HL-60 (cell line): ENCODE data around the gene CDR2L.

Experiments
- CTCF ChIP-seq: IDR thresholded peaks from one replicate; pipeline ENCODE4 v1.5.1; 2011; ENCODE audit warnings: low read length, control low read depth, inconsistent platforms; ENCODE audit not compliant: insufficient read depth
- GABPA ChIP-seq: IDR thresholded peaks from 2 replicates; pipeline ENCODE4 v1.6.1; 2012; ENCODE audit warnings: low read depth
- POLR2AphosphoS5 ChIP-seq: IDR thresholded peaks from 2 replicates; pipeline ENCODE4 v1.6.1; 2012; ENCODE audit warnings: low read depth
- TF ChIP-seq, protein P1 (sequence below): IDR thresholded peaks from 2 replicates; pipeline ENCODE4 v1.6.1; 2012; ENCODE audit warnings: low read depth; ENCODE audit not compliant: insufficient replicate concordance

DNA sequence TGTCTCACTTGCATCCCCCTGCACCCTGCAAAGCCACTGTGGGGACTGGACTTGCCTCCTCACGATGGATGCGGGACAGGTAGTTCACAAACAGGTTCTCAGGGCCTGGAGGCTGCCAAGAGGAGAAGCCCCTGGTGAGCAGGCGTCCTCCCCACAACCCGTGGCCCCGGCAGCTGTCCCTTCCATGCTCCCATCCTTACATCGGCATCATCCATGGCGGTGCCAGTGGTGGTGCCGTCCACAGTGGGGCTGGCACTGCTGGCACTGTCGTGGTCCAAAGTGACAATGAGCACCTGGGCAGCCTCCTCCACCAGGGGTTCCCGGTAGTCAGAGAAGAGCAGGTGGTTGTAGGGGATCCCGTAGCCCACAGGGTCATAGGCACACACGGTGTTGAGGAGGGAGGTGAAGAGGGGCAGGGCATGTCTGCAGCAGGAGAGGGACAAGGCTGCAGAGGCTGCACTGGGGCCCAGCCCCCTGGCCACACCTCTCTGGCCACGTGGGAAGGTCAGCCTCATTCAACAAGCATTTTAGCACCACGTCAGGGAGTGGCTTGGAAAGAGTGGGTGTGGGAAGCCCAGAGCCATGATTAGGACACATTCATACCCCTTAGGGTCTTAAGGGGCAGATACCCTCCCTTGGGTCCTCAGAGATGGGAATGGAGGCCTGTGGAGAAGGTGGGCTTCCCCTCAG is 27.5 kb upstream of the CDR2L start:
- no peak for TF ChIP-seq POLR2AphosphoS5
- no peak for TF ChIP-seq CTCF
- TF ChIP-seq, protein P1, sequence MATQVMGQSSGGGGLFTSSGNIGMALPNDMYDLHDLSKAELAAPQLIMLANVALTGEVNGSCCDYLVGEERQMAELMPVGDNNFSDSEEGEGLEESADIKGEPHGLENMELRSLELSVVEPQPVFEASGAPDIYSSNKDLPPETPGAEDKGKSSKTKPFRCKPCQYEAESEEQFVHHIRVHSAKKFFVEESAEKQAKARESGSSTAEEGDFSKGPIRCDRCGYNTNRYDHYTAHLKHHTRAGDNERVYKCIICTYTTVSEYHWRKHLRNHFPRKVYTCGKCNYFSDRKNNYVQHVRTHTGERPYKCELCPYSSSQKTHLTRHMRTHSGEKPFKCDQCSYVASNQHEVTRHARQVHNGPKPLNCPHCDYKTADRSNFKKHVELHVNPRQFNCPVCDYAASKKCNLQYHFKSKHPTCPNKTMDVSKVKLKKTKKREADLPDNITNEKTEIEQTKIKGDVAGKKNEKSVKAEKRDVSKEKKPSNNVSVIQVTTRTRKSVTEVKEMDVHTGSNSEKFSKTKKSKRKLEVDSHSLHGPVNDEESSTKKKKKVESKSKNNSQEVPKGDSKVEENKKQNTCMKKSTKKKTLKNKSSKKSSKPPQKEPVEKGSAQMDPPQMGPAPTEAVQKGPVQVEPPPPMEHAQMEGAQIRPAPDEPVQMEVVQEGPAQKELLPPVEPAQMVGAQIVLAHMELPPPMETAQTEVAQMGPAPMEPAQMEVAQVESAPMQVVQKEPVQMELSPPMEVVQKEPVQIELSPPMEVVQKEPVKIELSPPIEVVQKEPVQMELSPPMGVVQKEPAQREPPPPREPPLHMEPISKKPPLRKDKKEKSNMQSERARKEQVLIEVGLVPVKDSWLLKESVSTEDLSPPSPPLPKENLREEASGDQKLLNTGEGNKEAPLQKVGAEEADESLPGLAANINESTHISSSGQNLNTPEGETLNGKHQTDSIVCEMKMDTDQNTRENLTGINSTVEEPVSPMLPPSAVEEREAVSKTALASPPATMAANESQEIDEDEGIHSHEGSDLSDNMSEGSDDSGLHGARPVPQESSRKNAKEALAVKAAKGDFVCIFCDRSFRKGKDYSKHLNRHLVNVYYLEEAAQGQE, result no peak
- no peak for TF ChIP-seq GABPA
